KOPT-K1 (cell line): ENCODE measurements around the gene BTC.
"Not testable (repeated sequence)": the region's sequence is repeated elsewhere in the genome, so short reads cannot be mapped to it uniquely, and the experiment has no call there.

Source experiments
- H3K27ac ChIP-seq: fragments of 200-600 bp; sonication (generic); 2 replicates; pipeline ENCODE4 v1.5.1; 2016; ENCODE audit warnings: antibody characterized with exemption, mild to moderate bottlenecking, low read depth, low read length; ENCODE audit not compliant: poor library complexity, severe bottlenecking
- H3K36me3 ChIP-seq: fragments of 200-600 bp; sonication (generic); 2 replicates; pipeline ENCODE4 v1.5.1; 2017; ENCODE audit warnings: antibody characterized with exemption, mild to moderate bottlenecking, low read length, moderate library complexity; ENCODE audit not compliant: insufficient read depth
- H3K9me3 ChIP-seq: fragments of 200-600 bp; sonication (generic); 2 replicates; pipeline ENCODE4 v1.5.1; 2017; ENCODE audit warnings: antibody characterized with exemption, low read length, mild to moderate bottlenecking; ENCODE audit not compliant: insufficient read depth, poor library complexity, severe bottlenecking

The BTC gene, protein sequence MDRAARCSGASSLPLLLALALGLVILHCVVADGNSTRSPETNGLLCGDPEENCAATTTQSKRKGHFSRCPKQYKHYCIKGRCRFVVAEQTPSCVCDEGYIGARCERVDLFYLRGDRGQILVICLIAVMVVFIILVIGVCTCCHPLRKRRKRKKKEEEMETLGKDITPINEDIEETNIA

DNA sequence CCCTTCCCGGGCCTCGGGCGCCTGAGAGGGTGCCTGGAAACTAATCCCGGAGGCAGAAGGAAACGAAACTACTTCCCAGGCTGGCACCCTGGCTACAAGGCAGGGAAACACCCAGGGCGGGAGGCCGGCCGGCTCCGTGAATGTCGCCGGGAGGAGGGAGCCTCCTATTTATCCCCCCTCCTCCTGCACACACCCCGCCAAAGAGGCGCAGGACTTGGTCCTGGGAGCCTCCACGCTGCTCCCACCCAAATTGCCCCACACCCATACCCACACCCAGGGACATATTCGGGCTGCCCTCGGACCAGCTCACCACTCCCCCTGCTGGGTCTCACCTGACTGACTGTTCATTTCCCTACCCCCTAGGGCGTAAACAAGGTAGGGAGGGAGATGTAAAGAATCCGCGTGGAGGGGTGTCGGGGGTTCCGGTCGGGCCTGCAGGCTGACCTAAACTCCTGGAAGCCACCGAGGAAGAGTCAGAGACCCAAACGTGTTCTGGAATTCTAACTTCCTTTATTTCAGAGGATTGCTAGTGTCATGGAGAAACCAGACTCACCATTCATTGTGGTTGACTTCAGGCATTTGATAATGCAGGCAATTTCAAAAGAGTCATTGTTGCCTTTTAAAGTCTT, at the start of gene BTC:
TSS of gene BTC (minus strand) at position 142 of the 629 bp plus-strand sequence. CDS start 198 bp downstream, outside the sequence.
- Histone ChIP-seq H3K9me3 (no peaks in the 10 kb centered on the region), H3K27ac (no peak within 1 kb of the TSS), H3K36me3 (no peaks in the 10 kb centered on the region)

DNA sequence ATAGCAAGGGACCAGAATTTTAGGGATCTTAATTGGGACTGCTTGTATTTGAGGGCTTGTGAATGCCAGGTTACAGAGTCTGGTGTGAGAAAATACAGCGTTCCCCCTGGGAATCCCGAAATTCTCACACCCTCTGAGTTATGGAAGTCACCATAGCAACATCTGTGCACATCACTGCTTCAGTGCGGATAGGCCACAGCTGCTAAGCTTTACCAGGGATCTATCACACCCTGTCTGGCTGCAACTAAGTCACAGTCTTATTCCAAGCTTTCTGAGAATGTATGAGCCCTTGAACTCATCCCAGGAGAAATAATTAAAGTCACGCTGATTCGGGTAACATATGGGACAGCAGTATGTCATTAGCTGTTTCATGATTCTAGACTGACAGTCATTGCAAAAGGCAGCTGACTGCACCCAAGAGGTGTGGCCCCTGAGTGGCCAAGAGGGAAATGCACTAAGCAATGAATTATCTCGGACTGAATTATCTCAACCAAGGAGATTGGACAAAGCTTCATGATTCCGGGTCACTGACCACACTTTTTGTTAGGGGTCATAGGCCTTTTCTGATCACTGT, 46.7 kb upstream of the BTC start:
- Histone ChIP-seq H3K27ac (no peak overlapping the region), H3K9me3 (no peaks in the 10 kb centered on the region)

DNA sequence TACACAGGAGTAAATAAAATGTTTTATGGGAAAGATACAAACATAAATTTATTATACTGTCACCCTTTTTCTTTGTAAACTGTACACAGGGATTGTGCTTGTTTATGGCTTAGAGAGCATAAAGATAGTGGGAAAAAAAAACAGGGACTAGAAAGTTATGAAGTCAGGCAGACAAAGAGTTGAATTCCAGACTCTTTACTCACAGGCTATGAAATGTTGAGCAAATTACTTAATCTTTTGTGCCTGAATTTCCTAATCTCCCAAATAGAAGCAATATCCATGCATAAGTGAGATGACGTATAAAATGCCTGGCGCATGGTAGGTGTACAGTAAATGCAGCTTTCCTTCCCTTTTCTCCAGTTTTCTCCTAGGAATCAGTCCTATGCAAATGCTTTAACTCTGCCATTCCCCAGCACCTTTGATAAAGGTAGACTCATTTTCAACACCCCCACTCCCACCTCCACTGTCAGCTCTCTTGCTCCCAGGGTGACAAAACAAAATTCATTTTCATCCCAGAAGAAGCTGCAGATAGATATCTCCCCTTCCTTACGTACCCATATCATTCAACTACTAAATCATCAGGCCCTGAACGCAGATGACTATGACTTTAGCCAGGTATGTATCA, 44.5 kb upstream of the BTC start:
- Histone ChIP-seq H3K9me3 (no peaks in the 10 kb centered on the region), H3K27ac (no peak overlapping the region), H3K36me3 (no peaks in the 10 kb centered on the region)

More for the DNA sequence above, 46.7 kb upstream of the BTC start:
- no peaks in the 10 kb centered on the region for H3K36me3 ChIP-seq

DNA sequence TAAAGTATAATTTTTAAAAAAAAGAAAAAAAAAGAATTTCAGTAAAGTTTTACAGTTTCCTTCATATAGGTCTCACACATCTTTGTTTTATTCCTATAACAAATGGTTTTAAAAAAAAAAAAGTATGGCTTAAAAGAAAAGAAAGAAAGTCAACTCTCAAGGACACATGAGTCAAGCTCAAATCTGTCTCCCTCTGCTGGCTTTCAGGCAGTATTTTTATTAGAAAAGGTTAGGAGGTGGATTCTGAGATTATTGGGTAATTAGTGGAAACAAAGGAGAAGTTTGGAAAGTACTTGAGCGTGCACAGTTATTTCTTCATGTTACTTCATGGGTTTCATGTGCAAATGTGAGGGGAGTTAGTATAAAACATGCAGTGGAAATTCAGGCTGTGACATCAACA, 36.6 kb upstream of the BTC start:
- H3K36me3 ChIP-seq = no peaks in the 10 kb centered on the region
- H3K9me3 ChIP-seq = no peaks in the 10 kb centered on the region
- H3K27ac ChIP-seq = no peak overlapping the region

DNA sequence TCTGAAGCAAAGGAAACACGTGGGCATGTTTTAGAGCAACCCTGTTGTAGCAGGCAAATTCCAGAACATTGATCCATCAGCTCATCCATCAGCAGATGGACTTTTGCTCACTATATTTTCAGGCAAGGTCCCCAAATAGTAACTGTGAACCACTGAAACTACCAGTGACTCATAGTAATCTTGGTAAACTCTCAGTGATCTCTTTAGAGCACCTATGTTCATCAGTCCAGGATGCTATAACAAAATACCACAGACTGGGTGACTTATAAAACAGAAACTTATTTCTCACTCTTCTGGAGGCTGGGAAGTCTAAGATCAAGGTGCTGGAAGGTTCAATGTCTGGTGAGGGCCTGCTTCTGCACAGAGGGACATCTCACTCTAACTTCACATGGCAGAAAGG, 28.9 kb upstream of the BTC start:
- H3K27ac ChIP-seq = no peak overlapping the region
- H3K36me3 ChIP-seq = no peaks in the 10 kb centered on the region
- H3K9me3 ChIP-seq = no peaks in the 10 kb centered on the region

GRCh38 chr4:74822603-74823002, 28.3 kb upstream of the BTC start:
- Histone ChIP-seq H3K9me3 (no peaks in the 10 kb centered on the region), H3K36me3 (no peaks in the 10 kb centered on the region), H3K27ac (no peak overlapping the region)

DNA sequence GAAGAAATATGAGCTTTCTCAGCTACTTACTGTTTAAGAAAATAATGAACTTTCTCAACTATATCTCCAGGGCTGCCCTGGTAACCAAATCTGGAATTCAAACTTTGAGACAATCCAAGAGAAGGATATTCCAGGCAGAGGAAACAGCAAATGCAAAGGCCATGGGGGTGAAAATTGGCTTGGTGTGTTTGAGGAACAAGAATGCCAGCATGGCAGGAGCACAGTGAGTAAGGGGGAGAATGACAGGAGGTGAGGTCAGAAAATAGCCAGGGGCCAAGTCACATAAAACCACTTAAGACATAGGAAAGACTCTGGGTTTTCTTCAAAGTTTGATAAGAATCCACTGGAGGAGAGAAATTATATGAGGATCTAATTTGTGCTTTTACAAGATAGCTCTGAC, 27.2 kb upstream of the BTC start:
- Histone ChIP-seq H3K9me3 (no peaks in the 10 kb centered on the region), H3K36me3 (no peaks in the 10 kb centered on the region)

DNA sequence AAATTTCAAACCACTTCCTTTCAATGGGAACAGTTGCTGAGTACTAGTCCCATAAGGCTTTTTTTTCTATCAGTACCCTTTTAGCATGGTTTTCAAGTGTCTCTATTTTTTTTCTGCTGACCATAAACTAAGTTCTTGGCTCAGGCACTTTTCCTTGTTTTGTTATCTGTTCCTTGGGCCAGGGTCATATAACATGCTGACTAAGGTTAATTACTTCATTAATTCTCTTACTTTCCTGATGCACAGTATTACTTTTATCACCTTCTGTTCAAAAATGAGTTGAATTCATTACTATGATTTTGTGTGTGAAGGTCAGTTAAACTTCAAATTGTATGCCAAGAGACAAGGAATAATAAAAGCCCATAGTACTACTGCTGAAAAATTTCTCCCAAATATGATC, 19.7 kb upstream of the BTC start:
- Histone ChIP-seq H3K9me3 (no peaks in the 10 kb centered on the region), H3K27ac (no peak overlapping the region), H3K36me3 (no peaks in the 10 kb centered on the region)

More for the DNA sequence above, 27.2 kb upstream of the BTC start:
- no peak overlapping the region for H3K27ac ChIP-seq

- not testable (repeated sequence) for H3K27ac ChIP-seq, H3K36me3 ChIP-seq, H3K9me3 ChIP-seq
These were observed 17.7 kb upstream of the BTC start for GRCh38 chr4:74812056-74812455.

- Histone ChIP-seq H3K36me3 (no peaks in the 10 kb centered on the region), H3K9me3 (no peaks in the 10 kb centered on the region), H3K27ac (no peak overlapping the region)
These were observed 11.3 kb upstream of the BTC start for GRCh38 chr4:74805601-74806000.

DNA sequence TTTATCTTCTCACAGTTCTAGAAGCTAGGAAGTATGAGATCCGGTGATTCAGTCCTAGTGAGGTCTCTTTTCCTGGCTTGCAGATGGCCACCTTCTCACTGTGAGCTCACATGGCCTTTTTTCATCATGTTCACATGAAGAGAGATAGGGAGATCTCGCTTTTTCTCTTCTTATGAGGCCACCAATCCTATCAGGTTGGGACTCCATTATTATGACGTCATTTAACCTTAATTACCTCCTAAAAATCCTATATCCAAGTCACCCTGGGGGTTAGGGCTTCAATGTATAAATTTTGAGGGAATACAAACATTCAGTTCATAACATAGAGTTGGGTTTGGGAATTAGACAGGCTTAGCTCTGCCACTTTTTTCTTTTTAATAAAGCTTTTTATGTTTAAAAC, 6.0 kb upstream of the BTC start:
- H3K27ac ChIP-seq = no peak overlapping the region
- H3K9me3 ChIP-seq = no peaks in the 10 kb centered on the region
- no peaks in the 10 kb centered on the region for H3K36me3 ChIP-seq

- no peak overlapping the region for H3K27ac ChIP-seq
- H3K9me3 ChIP-seq = no peaks in the 10 kb centered on the region
- no peaks in the 10 kb centered on the region for H3K36me3 ChIP-seq
These were observed 2.3 kb upstream of the BTC start for GRCh38 chr4:74796631-74797030.

DNA sequence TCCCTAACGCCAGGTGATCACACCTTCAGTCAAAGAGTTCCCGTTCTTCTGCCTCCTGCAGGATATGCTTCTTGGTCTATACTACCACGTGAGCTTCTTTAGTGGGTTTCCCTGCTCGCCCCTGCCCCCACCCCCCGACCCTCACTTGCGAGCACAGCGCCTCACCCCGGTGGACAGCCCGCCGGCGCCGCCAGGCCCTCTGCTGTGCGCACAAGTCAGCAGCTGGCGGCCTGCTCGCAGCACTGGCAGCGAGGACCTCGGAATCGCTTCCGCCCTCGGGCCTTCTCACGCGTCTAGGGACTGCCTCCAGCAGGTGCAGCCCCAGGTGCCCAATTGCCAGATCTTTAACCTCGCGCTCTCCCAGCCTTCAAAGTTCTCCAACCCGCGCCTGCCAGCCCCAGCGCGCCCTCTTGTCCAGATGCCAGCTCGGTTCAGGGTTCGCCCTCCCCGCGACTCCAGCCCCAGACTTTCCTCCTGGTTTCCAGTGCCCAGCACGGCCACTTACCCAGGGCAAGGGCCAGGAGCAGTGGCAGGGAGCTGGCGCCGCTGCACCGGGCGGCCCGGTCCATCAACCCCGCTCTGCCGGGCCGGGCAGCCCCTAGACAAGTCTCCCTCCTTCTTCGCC, 454 bp downstream of the BTC start:
- H3K27ac ChIP-seq = no peak overlapping the region
- H3K9me3 ChIP-seq = no peaks in the 10 kb centered on the region
- H3K36me3 ChIP-seq = no peaks in the 10 kb centered on the region

- Histone ChIP-seq H3K9me3 (no peaks in the 10 kb centered on the region), H3K36me3 (no peaks in the 10 kb centered on the region), H3K27ac (no peak overlapping the region)
These were observed 3.7 kb downstream of the BTC start for GRCh38 chr4:74790652-74791051.

DNA sequence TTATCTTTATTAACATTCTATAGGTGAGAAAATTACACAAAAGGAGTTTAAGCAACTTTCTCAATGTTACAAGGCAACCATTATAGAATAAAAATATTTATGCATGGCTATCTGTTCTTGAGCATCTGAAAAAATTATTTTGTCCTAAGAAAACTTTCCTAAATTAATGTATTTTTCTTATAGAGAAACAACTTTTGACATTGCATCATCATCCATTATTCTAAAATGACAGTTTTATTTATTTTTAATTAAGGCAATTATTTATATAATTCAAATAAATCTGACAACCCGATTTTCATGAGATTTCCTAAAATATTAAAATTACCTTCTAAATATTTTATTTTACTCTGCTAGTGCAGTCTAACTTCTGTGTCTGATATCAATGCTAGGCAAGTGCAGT, 4.8 kb downstream of the BTC start:
- Histone ChIP-seq H3K27ac (no peak overlapping the region), H3K9me3 (no peaks in the 10 kb centered on the region)

More for the DNA sequence above, 4.8 kb downstream of the BTC start:
- no peaks in the 10 kb centered on the region for H3K36me3 ChIP-seq
